Heart right ventricle (tissue), 16 donors: ENCODE results near the gene ACER3. TPM values are rescaled to one million over a fixed set of nuclear protein-coding genes. Genes with fewer than 3 reads are reported as not detected.

Experiments
- ATAC-seq, 8 donors: fragments of 200-7000 bp; cut with Tn5 transposase; one replicate each; pipeline ENCODE4 v1.9.1; 2020; ENCODE audit warnings: mild to moderate bottlenecking in 8 of 8, moderate library complexity in 8 of 8, moderate number of reproducible peaks in 1 of 8
- DNase-seq, 2 donors: peaks; one replicate each; pipeline ENCODE4 v3.0.0-alpha.2; 2020
- H3K27ac ChIP-seq, 10 donors: fragments of 200-600 bp; sonication (generic) in 2 of 10; one replicate each; pipeline versions ENCODE4 v1.5.0 to v1.8.0; 2020 to 2022; ENCODE audit warnings: mild to moderate bottlenecking in 3 of 10
- H3K27me3 ChIP-seq, 7 donors: fragments of 200-600 bp; one replicate each; pipeline ENCODE4 v1.8.0; 2021 to 2022; ENCODE audit warnings: mild to moderate bottlenecking in 2 of 7
- H3K36me3 ChIP-seq, 9 donors: fragments of 200-600 bp; sonication (generic) in 1 of 9; one replicate each; pipeline versions ENCODE4 v1.5.0 to v1.8.0; 2020 to 2022; ENCODE audit warnings: mild to moderate bottlenecking in 2 of 9
- H3K4me1 ChIP-seq, 9 donors: fragments of 200-600 bp; sonication (generic) in 1 of 9; one replicate each; pipeline versions ENCODE4 v1.5.0 to v1.8.0; 2020 to 2022; ENCODE audit warnings: mild to moderate bottlenecking in 4 of 9
- H3K4me3 ChIP-seq, 10 donors: fragments of 200-600 bp; sonication (generic) in 2 of 10; one replicate each; pipeline versions ENCODE4 v1.5.0 to v1.8.0; 2020 to 2022; ENCODE audit warnings: mild to moderate bottlenecking in 7 of 10, moderate library complexity in 2 of 10
- H3K9me3 ChIP-seq, 11 donors: fragments of 200-600 bp in 10 of 11; sonication (generic) in 2 of 11; one replicate each; pipeline versions ENCODE4 v1.5.0 to v1.8.0; 2013 to 2022; ENCODE audit warnings: mild to moderate bottlenecking in 2 of 11, control low read depth in 1 of 11, moderate library complexity in 1 of 11
- WGBS, 2 donors: extraction: QIAGEN DNeasy Blood & Tissue Kit; methylation state at CpG; one replicate each; pipeline ENCODE4 v1.1.7; 2013; ENCODE audit warnings: inconsistent platforms in 1 of 2; 5-methylcytosine and 5-hydroxymethylcytosine counted together
- intact Hi-C, 10 donors: fragments of 100-400 bp; cut with DNase I; formaldehyde crosslinking; loops; one replicate each; pipeline versions ENCODE4 v1.11.1 to v1.14.2; 2022
- polyA plus RNA-seq, 2 donors: library from polyadenylated mRNA; stranded (reverse); fragments of 200-250 nt; gene quantifications; one replicate each; pipeline ENCODE4 v1.2.3, GENCODE V29; 2013
- total RNA-seq, 10 donors: library from RNA; stranded (reverse); fragmentation: NEBNext Ultra II Directional in 3 of 10; extraction: Animal tissue kit (Norgen Biotek cat#: 25700) in 3 of 10; gene quantifications; one replicate each; pipeline versions ENCODE4 v1.2.1 to v1.2.4, GENCODE V29; 2021 to 2023
- TF ChIP-seq, protein P1 (sequence below), 9 donors: fragments of 200-600 bp; sonication (generic) in 2 of 9; IDR thresholded peaks; one replicate each; pipeline versions ENCODE4 v1.5.0 to v1.8.0; 2021 to 2022; ENCODE audit warnings: antibody characterized with exemption in 9 of 9, mild to moderate bottlenecking in 5 of 9, moderate library complexity in 1 of 9
- donor health status: Arrhythmogenic right ventricular cardiomyopathy.
- donor health status: ischemic (EF 13 %, LVEDD 7.1; RV severe dilation, severe dysfunction).
- donor health status: healthy with polysubstance abuse.
- donor health status: DM: no; HTN: yes; CAD: no.
- donor health status: DM: no; HTN: no; CAD: no.
- donor health status: ischemic (EF 25% LVEDD 6.9; RV normal size, moderate dysfunction).
- donor health status: ischemic (EF 25% LVEDD 5.7; RV mildly dilated, moderate dysfunction).
- donor health status: healthy.
- donor health status: DM: yes; HTN: yes; CAD: no.
- donor health status: Ischemic cardiomyopathy.
- donor health status: ischemic (EF 35%, LVEDD 5.7; RV mildly dilated, moderate dysfunction).
- donor health status: nonischemic (EF 11% LVEDD 7.7; RV severe dilation, severe dysfunction).
- donor health status: DM: yes; HTN: yes; CAD: no.
- donor health status: PGD.
- donor health status: ischemic (EF 29% LVEDD 5.4; RV normal size, mild dysfunction).
- donor health status: nonischemic (EF 23%, LVEDD 6.1; RV moderate dilation, normal function).

Gene ACER3
- total and polyA plus RNA-seq, 12 donors = 2.9 to 14.8 (median 9.6) TPM

DNA sequence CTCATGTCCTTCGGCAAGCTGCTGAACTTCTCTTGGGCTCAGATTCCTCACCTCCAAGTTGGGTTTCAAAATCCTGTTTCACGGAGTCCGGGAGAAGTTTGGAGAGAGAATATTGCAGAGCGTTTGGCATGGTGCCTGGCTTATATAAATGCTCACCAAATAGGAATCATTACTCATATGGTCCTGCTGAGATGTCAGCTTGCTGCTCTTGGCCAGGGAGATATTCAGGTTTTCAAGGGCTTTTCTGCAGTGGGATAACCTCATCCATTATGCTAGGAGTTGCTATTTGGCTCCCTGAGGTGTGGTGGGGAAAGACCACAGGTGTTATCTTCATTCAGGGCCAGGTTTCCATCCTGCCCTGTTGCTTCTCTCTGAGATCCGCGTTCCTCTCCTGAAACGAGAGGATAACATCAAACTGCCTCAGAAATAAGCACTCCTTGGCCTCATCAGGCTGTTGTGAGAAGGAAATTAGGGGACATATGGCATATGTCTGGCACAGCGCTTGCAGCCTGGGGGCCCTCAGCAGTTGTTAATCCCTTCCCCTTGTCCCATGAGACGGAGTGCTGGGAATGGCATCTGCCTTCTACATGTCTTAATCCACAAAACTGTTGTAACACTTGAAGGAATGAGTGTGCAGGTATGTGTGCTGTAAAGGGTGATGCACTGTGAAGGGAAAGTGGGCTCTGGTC is 29.9 kb upstream of the ACER3 start:
- TF ChIP-seq, protein P1, sequence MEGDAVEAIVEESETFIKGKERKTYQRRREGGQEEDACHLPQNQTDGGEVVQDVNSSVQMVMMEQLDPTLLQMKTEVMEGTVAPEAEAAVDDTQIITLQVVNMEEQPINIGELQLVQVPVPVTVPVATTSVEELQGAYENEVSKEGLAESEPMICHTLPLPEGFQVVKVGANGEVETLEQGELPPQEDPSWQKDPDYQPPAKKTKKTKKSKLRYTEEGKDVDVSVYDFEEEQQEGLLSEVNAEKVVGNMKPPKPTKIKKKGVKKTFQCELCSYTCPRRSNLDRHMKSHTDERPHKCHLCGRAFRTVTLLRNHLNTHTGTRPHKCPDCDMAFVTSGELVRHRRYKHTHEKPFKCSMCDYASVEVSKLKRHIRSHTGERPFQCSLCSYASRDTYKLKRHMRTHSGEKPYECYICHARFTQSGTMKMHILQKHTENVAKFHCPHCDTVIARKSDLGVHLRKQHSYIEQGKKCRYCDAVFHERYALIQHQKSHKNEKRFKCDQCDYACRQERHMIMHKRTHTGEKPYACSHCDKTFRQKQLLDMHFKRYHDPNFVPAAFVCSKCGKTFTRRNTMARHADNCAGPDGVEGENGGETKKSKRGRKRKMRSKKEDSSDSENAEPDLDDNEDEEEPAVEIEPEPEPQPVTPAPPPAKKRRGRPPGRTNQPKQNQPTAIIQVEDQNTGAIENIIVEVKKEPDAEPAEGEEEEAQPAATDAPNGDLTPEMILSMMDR (IDR thresholded peaks at IDR 0.05) = no peak
- intact Hi-C loops = no loop called here
- Histone ChIP-seq H3K27me3 (no peaks in the 10 kb centered on the region), H3K36me3 (no peaks in the 10 kb centered on the region), H3K4me3 (no peak overlapping the region), H3K27ac (no peak overlapping the region), H3K9me3 (no peaks in the 10 kb centered on the region), H3K4me1 (peaks cover 0 to 28% (median 3%) of the 10 kb centered on the region in 9 donors)
- DNase-seq = no peak
- ATAC-seq = peak in 2 of 8 donors; percentile 27 to 30
- 68 to 72% methylated on average over 9 of the region's 9 CpGs for WGBS, 2 donors

DNA sequence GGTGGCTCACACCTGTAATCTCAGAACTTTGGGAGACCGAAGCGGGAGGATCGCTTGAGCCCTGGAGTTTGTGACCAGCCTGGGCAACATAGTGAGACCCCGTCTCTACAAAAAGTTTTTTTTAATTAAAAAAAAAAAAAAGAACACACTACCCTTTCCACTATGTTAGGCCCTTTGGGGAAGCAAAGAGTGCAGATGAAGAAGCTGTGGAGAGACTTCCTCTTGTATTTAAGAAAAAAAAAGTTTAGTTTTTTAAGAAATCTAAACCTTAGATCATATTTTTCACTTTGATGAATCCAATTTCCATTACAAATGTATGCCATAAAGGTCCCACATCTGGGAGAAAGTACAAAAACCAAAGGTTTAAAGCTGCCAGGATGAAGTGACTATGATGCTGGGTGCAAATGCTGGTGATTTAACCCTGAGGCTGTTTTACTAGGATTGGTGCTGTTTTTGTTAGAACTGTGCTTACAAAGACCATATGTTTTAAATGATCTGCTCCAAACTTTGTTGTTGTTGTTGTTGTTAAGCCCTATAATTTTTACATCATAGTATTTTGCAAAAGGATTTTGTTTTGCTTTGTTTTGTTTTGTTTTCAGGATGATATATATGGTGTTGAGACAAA is 28.9 kb upstream of the ACER3 start:
- TF ChIP-seq, protein P1 (IDR thresholded peaks at IDR 0.05) = no peak
- no peak overlapping the region for H3K27ac ChIP-seq
- DNase-seq (no peak), ATAC-seq (no peak)
- intact Hi-C loops = no loop called here
- no peaks in the 10 kb centered on the region for H3K36me3 ChIP-seq
- no peaks in the 10 kb centered on the region for H3K27me3 ChIP-seq
- peaks cover 0 to 35% (median 10%) of the 10 kb centered on the region in 9 donors for H3K4me1 ChIP-seq
- 96 to 100% methylated on average over 4 of the region's 4 CpGs for WGBS, 2 donors
- no peak overlapping the region for H3K4me3 ChIP-seq
- H3K9me3 ChIP-seq = no peaks in the 10 kb centered on the region

DNA sequence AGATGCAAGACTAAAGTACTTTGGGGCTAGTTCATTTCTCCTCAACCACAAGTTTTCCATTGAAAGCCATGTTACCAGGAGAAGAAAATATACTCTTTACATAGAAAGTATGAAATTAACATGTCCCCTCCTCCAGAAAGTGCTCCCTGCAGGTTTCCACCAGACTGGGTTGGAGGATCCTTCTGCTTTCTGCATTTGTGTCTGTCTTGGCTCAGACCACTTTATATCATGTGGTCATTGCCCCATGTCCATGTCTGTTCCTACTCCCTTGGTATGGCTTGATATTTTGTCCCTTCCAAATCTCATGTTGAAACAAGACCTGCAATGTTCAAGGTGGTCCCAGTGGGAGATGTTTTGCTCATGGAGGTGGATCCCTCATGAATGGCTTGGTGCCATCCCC is 28.4 kb upstream of the ACER3 start:
- Histone ChIP-seq H3K27ac (no peak overlapping the region), H3K4me3 (no peak overlapping the region), H3K4me1 (peaks cover 0 to 38% (median 15%) of the 10 kb centered on the region in 9 donors), H3K36me3 (no peaks in the 10 kb centered on the region), H3K27me3 (no peaks in the 10 kb centered on the region), H3K9me3 (no peaks in the 10 kb centered on the region)
- TF ChIP-seq, protein P1 (IDR thresholded peaks at IDR 0.05) = no peak
- intact Hi-C loops = no loop called here
- DNase-seq (no peak), ATAC-seq (no peak)

DNA sequence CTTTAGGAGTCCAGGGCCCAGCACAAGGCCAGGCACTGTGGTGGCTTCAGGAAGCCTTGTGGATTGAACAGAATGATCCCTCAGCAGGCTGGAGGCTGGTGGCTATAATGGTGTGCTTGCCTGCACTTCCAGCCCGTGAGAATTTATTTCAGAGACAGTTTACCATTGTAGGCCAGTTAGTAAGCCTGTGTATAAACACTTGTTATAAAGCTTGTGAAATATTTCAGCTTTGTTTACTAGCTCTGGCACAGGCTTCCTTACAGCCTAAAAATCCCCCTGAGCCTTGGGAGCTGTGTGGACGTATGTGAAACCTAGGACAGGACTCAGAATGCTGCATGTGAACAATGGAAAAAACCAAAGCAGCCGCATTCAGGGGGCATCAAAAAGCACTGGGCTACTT is 26.6 kb upstream of the ACER3 start:
- intact Hi-C loops = no loop called here
- no peaks in the 10 kb centered on the region for H3K36me3 ChIP-seq
- no peaks in the 10 kb centered on the region for H3K9me3 ChIP-seq
- WGBS, 2 donors = 88% methylated on average over 3 of the region's 3 CpGs
- no peaks in the 10 kb centered on the region for H3K27me3 ChIP-seq
- H3K4me1 ChIP-seq = peaks cover 6 to 53% (median 30%) of the 10 kb centered on the region in 9 donors
- TF ChIP-seq, protein P1 (IDR thresholded peaks at IDR 0.05) = no peak
- no peak overlapping the region for H3K27ac ChIP-seq
- no peak overlapping the region for H3K4me3 ChIP-seq
- ATAC-seq = no peak
- no peak for DNase-seq
